ENCODE measurements around the gene NR2C2. TPM values are rescaled to one million over a fixed set of nuclear protein-coding genes. Genes with fewer than 3 reads are reported as not detected.

The NR2C2 gene
- total RNA-seq, 1 experiment from 2014 or later = 46.8 TPM

DNA sequence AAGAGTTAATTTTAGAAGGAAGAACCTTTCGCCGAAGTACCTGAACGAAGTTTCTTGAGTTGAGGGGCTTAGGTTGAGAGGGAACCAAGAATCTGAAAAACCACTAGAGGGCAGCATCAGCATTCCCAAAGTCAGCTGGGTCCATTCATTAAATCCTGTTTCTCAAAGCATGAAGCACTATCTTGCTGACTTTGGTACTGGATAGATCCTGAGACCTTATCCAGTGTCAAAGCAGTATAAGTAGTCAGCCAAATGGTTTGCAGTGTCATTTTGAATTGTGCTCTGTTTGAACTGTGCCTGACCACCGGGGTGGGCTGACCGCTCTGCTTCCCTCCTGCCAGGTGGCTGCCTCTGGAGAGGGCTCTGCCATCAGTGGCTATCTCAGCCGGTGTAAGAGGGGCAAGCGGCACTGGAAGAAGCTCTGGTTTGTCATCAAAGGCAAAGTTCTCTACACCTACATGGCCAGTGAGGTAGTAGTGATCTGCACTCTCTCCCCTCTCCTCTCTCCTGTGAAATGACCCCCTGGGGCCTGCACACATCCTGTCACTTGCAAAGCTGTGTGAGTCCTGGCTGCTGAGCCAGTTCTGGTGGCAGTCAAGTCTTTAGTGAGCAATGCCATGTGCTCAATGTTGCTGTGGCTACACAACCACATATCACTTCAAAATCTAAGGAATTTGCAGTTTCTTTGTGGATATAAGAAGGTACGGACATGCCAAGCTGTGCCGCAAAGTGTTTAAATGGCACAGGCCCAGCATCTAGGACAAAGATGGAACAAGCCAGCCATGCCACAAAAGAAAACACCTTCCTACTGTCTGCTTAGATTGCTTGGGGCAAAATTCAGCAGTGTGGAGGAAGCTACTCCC lies 21.4 kb upstream of the NR2C2 start:
- Histone ChIP-seq H3K9ac (ENCODE audit: low read length) (no peak overlapping the region), H3K4me3 (ENCODE audit: low read length) (no peak overlapping the region), H3K9me3 (ENCODE audit: low read length) (no peaks in the 10 kb centered on the region), H3K27ac (ENCODE audit: low read length) (no peak overlapping the region), H3K9me2 (replicated peaks; ENCODE audit: insufficient read depth, low read length) (no peaks in the 10 kb centered on the region), H3K79me2 (ENCODE audit: low read length) (no peaks in the 10 kb centered on the region), H2AFZ (ENCODE audit: low read length) (no peak overlapping the region), H3K4me2 (ENCODE audit: low read depth, low read length, poor library complexity, severe bottlenecking) (no peak overlapping the region), H3K36me3 (ENCODE audit: insufficient read depth, low read length) (no peaks in the 10 kb centered on the region), H3K4me1 (ENCODE audit: low read length) (0 out of 2 replicates have a peak, but pooled peaks cover 2% of the 10 kb centered on the region), H4K20me1 (ENCODE audit: insufficient read depth, low read depth, low read length) (no peaks in the 10 kb centered on the region), H3K27me3 (ENCODE audit: low read length) (no peaks in the 10 kb centered on the region)
- DNase-seq = peak; percentile 85

DNA sequence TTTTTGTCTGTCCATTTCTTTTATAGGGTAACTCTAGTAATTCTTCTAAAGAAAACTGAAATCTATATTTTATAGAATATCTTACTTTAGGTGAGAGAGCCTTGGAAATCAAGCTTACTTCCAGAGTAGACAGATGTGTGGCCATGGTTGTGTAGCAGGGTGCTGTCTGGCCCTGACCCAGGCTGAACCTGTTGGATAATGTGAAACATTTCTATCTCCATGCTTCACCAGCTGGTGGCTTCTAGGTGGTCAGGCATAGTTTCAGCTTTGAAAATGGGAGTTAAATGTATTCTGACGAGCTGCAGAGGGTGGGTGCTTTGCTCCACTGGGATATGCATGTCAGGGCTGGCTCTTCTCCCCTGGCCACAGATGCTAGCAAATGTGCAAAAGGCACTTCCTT lies 20.8 kb upstream of the NR2C2 start:
- Histone ChIP-seq H3K9ac (ENCODE audit: low read length) (no peak overlapping the region), H2AFZ (ENCODE audit: low read length) (no peak overlapping the region), H3K27me3 (ENCODE audit: low read length) (no peaks in the 10 kb centered on the region), H3K4me3 (ENCODE audit: low read length) (no peak overlapping the region), H3K36me3 (ENCODE audit: insufficient read depth, low read length) (no peaks in the 10 kb centered on the region), H4K20me1 (ENCODE audit: insufficient read depth, low read depth, low read length) (no peaks in the 10 kb centered on the region), H3K4me2 (ENCODE audit: low read depth, low read length, poor library complexity, severe bottlenecking) (no peak overlapping the region), H3K9me3 (ENCODE audit: low read length) (no peaks in the 10 kb centered on the region), H3K9me2 (replicated peaks; ENCODE audit: insufficient read depth, low read length) (no peaks in the 10 kb centered on the region), H3K79me2 (ENCODE audit: low read length) (no peaks in the 10 kb centered on the region), H3K4me1 (ENCODE audit: low read length) (0 out of 2 replicates have a peak, but pooled peaks cover 2% of the 10 kb centered on the region), H3K27ac (ENCODE audit: low read length) (no peak overlapping the region)
- no peak for DNase-seq

DNA sequence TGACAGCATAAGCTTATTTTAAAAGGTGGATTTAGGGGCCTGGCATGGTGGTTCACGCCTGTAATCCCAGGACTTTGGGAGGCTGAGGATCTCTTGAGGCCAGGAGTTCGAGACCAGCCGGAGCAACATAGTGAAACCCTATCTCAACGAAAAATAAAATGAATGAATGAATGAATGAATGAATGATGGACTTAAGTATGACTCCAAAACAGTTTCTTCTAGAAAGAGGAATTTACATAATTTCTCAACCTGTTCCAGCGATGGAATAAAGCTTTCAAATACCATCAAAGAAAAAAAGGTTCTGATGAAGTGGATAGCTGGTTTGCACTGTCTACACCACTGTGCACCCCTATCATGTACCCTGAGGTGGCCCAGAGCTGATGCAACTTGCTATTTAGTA lies 20.1 kb upstream of the NR2C2 start:
- H3K4me1 ChIP-seq (ENCODE audit: low read length) = 0 out of 2 replicates have a peak, but pooled peaks cover 2% of the 10 kb centered on the region
- no peaks in the 10 kb centered on the region for H3K27me3 ChIP-seq (ENCODE audit: low read length)
- H3K79me2 ChIP-seq (ENCODE audit: low read length) = no peaks in the 10 kb centered on the region
- H3K9me3 ChIP-seq (ENCODE audit: low read length) = no peaks in the 10 kb centered on the region
- DNase-seq = no peak
- H3K36me3 ChIP-seq (ENCODE audit: insufficient read depth, low read length) = no peaks in the 10 kb centered on the region
- H4K20me1 ChIP-seq (ENCODE audit: insufficient read depth, low read depth, low read length) = no peaks in the 10 kb centered on the region
- no peak overlapping the region for H3K4me3 ChIP-seq (ENCODE audit: low read length)
- no peak overlapping the region for H3K4me2 ChIP-seq (ENCODE audit: low read depth, low read length, poor library complexity, severe bottlenecking)
- H3K27ac ChIP-seq (ENCODE audit: low read length) = no peak overlapping the region
- no peak overlapping the region for H3K9ac ChIP-seq (ENCODE audit: low read length)
- H2AFZ ChIP-seq (ENCODE audit: low read length) = no peak overlapping the region
- no peaks in the 10 kb centered on the region for H3K9me2 ChIP-seq (replicated peaks; ENCODE audit: insufficient read depth, low read length)

DNA sequence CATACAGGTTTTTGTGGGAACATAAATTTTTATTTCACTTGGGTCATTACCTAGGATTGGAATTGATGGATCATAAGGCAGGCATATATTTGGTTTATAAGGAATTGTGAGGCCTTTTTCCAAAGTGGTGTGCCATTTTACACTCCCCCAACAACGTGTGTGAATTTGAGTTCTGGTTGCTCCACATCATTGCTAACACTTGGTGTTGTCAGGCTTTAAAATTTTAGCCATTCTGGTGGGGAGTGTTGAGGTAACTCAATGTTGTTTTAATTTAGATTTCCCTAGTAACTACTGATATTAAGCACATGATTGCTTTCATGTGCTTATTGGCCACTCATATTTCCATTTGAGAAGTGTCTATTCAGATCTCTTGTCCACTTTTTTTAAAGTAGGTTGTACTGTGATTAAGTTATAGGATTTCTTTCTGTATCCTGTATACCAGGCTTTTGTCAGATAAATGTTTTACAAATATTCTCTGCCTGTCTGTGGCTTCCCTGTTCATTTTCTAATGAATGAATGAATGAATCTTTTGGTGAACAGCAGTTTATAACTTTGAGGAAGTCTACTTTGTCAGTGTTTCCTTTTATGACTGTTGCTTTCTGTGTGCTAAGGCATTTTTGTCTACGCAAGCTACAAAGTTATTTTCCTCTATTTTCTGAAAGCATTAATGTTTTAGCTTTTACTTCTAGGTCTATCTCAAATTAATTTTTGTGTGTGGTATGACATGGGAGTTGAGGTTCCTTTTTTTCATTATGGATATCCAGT lies 17.9 kb upstream of the NR2C2 start:
- H3K4me3 ChIP-seq (ENCODE audit: low read length) = no peak overlapping the region
- H3K9me2 ChIP-seq (replicated peaks; ENCODE audit: insufficient read depth, low read length) = no peaks in the 10 kb centered on the region
- no peak overlapping the region for H3K4me2 ChIP-seq (ENCODE audit: low read depth, low read length, poor library complexity, severe bottlenecking)
- no peaks in the 10 kb centered on the region for H3K36me3 ChIP-seq (ENCODE audit: insufficient read depth, low read length)
- H2AFZ ChIP-seq (ENCODE audit: low read length) = no peak overlapping the region
- no peaks in the 10 kb centered on the region for H3K79me2 ChIP-seq (ENCODE audit: low read length)
- no peaks in the 10 kb centered on the region for H3K9me3 ChIP-seq (ENCODE audit: low read length)
- no peak overlapping the region for H3K27ac ChIP-seq (ENCODE audit: low read length)
- H3K9ac ChIP-seq (ENCODE audit: low read length) = no peak overlapping the region
- DNase-seq = no peak
- H3K27me3 ChIP-seq (ENCODE audit: low read length) = no peaks in the 10 kb centered on the region
- no peaks in the 10 kb centered on the region for H4K20me1 ChIP-seq (ENCODE audit: insufficient read depth, low read depth, low read length)
- H3K4me1 ChIP-seq (ENCODE audit: low read length) = 0 out of 2 replicates have a peak, but pooled peaks cover 2% of the 10 kb centered on the region

DNA sequence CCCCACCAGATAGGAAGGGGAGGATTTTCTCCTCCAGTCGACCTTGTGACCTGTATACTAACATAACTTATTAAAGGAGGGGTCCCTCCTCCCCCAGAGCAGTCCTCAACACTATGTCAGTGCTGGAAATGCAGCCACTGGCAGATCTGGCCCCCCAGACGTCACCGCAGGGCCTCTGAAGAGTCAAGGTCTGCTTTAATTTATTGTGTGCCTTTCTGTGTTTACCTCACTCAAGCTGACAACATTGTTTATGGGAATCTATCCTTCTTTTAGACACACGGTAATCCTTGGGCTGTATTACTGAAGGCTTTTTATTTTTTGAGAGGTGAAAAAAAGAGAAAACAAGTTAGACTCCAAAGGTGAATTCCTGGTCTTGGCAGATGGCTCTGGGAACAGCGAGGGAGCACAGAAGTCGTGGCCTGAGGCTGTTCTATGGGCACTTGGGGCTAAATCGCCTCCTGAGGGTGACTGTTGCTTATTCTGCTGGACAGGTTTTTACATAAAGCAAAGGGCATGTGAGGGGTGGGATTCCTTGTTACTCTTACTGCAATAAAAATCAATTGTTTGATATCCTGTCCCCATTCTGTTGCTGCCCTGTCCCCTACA lies 13.5 kb upstream of the NR2C2 start:
- H3K79me2 ChIP-seq (ENCODE audit: low read length) = no peaks in the 10 kb centered on the region
- H3K27me3 ChIP-seq (ENCODE audit: low read length) = no peaks in the 10 kb centered on the region
- H3K4me1 ChIP-seq (ENCODE audit: low read length) = peaks cover 2% of the 10 kb centered on the region
- H3K4me2 ChIP-seq (ENCODE audit: low read depth, low read length, poor library complexity, severe bottlenecking) = no peak overlapping the region
- H2AFZ ChIP-seq (ENCODE audit: low read length) = no peak overlapping the region
- H4K20me1 ChIP-seq (ENCODE audit: insufficient read depth, low read depth, low read length) = no peaks in the 10 kb centered on the region
- H3K9me2 ChIP-seq (replicated peaks; ENCODE audit: insufficient read depth, low read length) = no peaks in the 10 kb centered on the region
- no peak overlapping the region for H3K4me3 ChIP-seq (ENCODE audit: low read length)
- no peak overlapping the region for H3K9ac ChIP-seq (ENCODE audit: low read length)
- DNase-seq = no peak
- no peaks in the 10 kb centered on the region for H3K9me3 ChIP-seq (ENCODE audit: low read length)
- no peaks in the 10 kb centered on the region for H3K36me3 ChIP-seq (ENCODE audit: insufficient read depth, low read length)
- H3K27ac ChIP-seq (ENCODE audit: low read length) = no peak overlapping the region

DNA sequence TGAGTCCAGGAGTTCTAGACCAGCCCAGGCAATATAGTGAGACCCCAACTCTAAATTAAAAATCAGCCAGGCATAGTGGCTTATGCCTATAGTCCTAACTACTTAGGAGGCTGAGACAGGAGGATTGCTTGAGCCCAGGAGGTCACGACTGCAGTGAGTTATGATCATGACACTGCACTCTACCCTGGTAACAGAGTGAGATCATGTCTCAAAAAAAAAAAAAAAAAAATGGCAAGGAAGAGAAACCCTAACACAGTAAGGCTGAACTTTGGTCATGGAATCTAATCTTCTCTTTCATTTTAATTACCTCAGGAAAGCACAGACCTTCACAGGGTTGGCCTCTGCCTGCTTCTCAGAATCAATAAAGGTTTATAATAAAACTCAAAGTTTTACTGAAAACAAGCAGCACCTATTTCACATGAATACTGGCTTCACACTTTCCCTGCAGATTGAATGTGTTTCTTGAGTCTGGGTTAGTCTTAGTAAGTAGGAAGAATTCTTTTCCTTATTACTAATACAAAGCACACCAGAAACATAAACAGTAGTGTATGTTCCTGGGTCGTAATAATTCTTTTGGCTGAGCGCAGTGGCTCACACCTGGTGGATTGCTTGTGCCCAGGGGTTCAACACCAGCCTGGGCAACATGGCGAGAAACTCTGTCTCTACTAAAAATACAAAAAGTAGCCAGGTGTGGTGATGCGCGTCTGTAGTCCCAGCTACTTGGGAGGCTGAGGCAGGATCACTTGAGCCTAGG lies 11.6 kb upstream of the NR2C2 start:
- Histone ChIP-seq H3K27me3 (ENCODE audit: low read length) (no peaks in the 10 kb centered on the region; the same call in 1 of the 2 replicates), H3K9me3 (ENCODE audit: low read length) (no peaks in the 10 kb centered on the region), H3K9me2 (replicated peaks; ENCODE audit: insufficient read depth, low read length) (no peaks in the 10 kb centered on the region), H4K20me1 (ENCODE audit: insufficient read depth, low read depth, low read length) (peaks cover 5% of the 10 kb centered on the region; the same call in 1 of the 2 replicates), H3K9ac (ENCODE audit: low read length) (no peak overlapping the region), H2AFZ (ENCODE audit: low read length) (no peak overlapping the region), H3K36me3 (ENCODE audit: insufficient read depth, low read length) (no peaks in the 10 kb centered on the region), H3K4me2 (ENCODE audit: low read depth, low read length, poor library complexity, severe bottlenecking) (no peak overlapping the region), H3K4me3 (ENCODE audit: low read length) (no peak overlapping the region), H3K4me1 (ENCODE audit: low read length) (peaks cover 7% of the 10 kb centered on the region), H3K27ac (ENCODE audit: low read length) (no peak overlapping the region), H3K79me2 (ENCODE audit: low read length) (no peaks in the 10 kb centered on the region)
- no peak for DNase-seq

DNA sequence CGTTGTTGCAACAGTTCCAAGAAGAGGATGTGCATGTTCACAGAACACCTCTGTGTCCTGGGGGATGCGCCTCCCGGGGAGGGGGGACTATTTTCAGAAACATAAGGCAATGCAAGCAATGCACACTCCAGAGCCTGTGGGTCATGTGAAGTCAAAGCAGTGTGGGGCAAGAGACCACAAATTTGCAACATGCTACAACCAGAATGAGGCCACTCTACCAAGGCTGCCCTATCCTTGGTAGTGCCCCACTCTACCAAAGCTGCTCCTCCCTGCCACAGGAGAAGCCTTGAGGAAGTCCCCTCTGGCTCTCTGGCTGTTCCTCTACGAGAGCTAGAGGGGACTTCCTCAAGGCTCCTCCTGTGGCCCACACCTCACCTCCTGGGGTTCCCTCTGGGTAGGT lies 8.4 kb upstream of the NR2C2 start:
- Histone ChIP-seq H3K79me2 (ENCODE audit: low read length) (no peaks in the 10 kb centered on the region), H3K27me3 (ENCODE audit: low read length) (no peaks in the 10 kb centered on the region; the same call in 1 of the 2 replicates), H3K4me3 (ENCODE audit: low read length) (no peak overlapping the region), H3K4me2 (ENCODE audit: low read depth, low read length, poor library complexity, severe bottlenecking) (no peak overlapping the region), H3K9me3 (ENCODE audit: low read length) (no peaks in the 10 kb centered on the region), H3K36me3 (ENCODE audit: insufficient read depth, low read length) (no peaks in the 10 kb centered on the region), H3K9me2 (replicated peaks; ENCODE audit: insufficient read depth, low read length) (no peaks in the 10 kb centered on the region), H2AFZ (ENCODE audit: low read length) (no peak overlapping the region), H3K27ac (ENCODE audit: low read length) (no peak overlapping the region), H3K9ac (ENCODE audit: low read length) (no peak overlapping the region), H3K4me1 (ENCODE audit: low read length) (peaks cover 7% of the 10 kb centered on the region), H4K20me1 (ENCODE audit: insufficient read depth, low read depth, low read length) (peaks cover 21% of the 10 kb centered on the region)
- DNase-seq = no peak

Measured in Karpas-422 (cell line).